Measurements from ENCODE around the gene NFE2L1. TPM values are rescaled to one million over a fixed set of nuclear protein-coding genes. Genes with fewer than 3 reads are reported as not detected.

The NFE2L1 gene
- polyA plus RNA-seq, 1 of the 3 experiments (the other 2 are of a cell fraction) = 159 TPM

- no peaks in the 10 kb centered on the region for H3K9me3 ChIP-seq
- DNase-seq = no peak
Measured at GRCh38 chr17:48021934-48022333, 26.2 kb upstream of the NFE2L1 start.

DNA sequence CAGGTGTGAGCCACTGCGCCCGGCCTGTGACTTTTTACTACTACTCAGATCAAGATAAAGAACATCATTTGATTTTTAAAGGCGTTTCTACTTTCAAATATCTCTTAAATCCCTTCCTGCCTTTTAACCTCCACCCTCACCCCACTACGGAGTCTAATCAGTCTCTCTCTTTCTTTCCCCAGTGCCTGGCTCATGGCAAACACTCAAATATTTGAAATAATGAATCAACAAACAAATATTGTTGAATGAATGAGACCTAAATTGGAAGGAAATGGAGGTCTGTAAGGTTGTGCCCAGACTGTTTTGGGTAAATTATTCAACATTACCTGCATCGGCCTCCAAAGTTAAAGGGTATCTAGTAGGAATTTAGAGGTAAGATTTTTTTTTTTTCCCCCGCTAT, 25.3 kb upstream of the NFE2L1 start:
- H3K9ac ChIP-seq = no peak overlapping the region
- 65% methylated on average over 6 of the region's 6 CpGs for WGBS (ENCODE audit: low lambda C conversion rate)
- no peaks in the 10 kb centered on the region for H3K9me3 ChIP-seq
- peak; percentile 3 for DNase-seq
- H3K27ac ChIP-seq (ENCODE audit: low read depth in 2 of 2, low read length in 1 of 2) = peak overlapping the region in 1 of 2 experiments; percentile 88; a peak in 1 of 4 replicates
- peak overlapping the region; percentile 95; the same call in 1 of the 2 replicates for H2AFZ ChIP-seq (ENCODE audit: low read depth)
- H3K9me2 ChIP-seq = no peaks in the 10 kb centered on the region
- H3K4me2 ChIP-seq = peak overlapping the region; percentile 100
- H3K4me3 ChIP-seq (ENCODE audit: low read depth in 2 of 2, low read length in 1 of 2) = no peak overlapping the region
- no peaks in the 10 kb centered on the region for H3K27me3 ChIP-seq (ENCODE audit: insufficient read depth)
- H4K20me1 ChIP-seq (ENCODE audit: insufficient read depth) = no peaks in the 10 kb centered on the region
- TF ChIP-seq, protein P1, sequence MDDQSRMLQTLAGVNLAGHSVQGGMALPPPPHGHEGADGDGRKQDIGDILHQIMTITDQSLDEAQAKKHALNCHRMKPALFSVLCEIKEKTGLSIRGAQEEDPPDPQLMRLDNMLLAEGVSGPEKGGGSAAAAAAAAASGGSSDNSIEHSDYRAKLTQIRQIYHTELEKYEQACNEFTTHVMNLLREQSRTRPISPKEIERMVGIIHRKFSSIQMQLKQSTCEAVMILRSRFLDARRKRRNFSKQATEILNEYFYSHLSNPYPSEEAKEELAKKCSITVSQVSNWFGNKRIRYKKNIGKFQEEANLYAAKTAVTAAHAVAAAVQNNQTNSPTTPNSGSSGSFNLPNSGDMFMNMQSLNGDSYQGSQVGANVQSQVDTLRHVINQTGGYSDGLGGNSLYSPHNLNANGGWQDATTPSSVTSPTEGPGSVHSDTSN (IDR thresholded peaks at IDR 0.05) = no peak
- no peak for TF ChIP-seq FOXM1 (IDR thresholded peaks at IDR 0.05; ENCODE audit: low read depth)
- no peak for TF ChIP-seq EZH2phosphoT487 (IDR thresholded peaks at IDR 0.05; ENCODE audit: borderline replicate concordance, low read depth)
- peaks cover 25 to 36% of the 10 kb centered on the region in 2 experiments; a peak in 3 of 4 replicates for H3K4me1 ChIP-seq (ENCODE audit: control insufficient read depth in 1 of 2, insufficient read depth in 2 of 2, low read depth in 1 of 2, low read length in 1 of 2)
- ChIA-PET POLR2A (no interaction called here), CTCF (interaction anchor here (14.6 to 31.3 kb wide), 3 partner anchors 36 to 72 kb away, joined by 496 to 1752 read pairs (median 1200); partner anchors contain the start of genes CDK5RAP3, NFE2L1, PNPO and PRR15L)
- H3K36me3 ChIP-seq (replicated peaks in 1 of 2; ENCODE audit: control insufficient read depth in 1 of 2, insufficient read depth in 2 of 2, low read length in 1 of 2) = no peaks in the 10 kb centered on the region
- peaks cover 46% of the 10 kb centered on the region for H3F3A ChIP-seq (replicated peaks; ENCODE audit: insufficient read depth)
- H3K79me2 ChIP-seq (ENCODE audit: insufficient read depth) = no peaks in the 10 kb centered on the region

More at GRCh38 chr17:48021934-48022333, 26.2 kb upstream of the NFE2L1 start:
- Histone ChIP-seq H3K4me1 (ENCODE audit: control insufficient read depth in 1 of 2, insufficient read depth in 2 of 2, low read depth in 1 of 2, low read length in 1 of 2) (peaks cover 31 to 39% of the 10 kb centered on the region in 2 experiments; a peak in 3 of 4 replicates), H3K4me3 (ENCODE audit: low read depth in 2 of 2, low read length in 1 of 2) (no peak overlapping the region), H3K79me2 (ENCODE audit: insufficient read depth) (no peaks in the 10 kb centered on the region), H3K36me3 (replicated peaks in 1 of 2; ENCODE audit: control insufficient read depth in 1 of 2, insufficient read depth in 2 of 2, low read length in 1 of 2) (no peaks in the 10 kb centered on the region), H3K9me2 (no peaks in the 10 kb centered on the region), H3F3A (replicated peaks; ENCODE audit: insufficient read depth) (peaks cover 44% of the 10 kb centered on the region), H3K9ac (no peak overlapping the region), H2AFZ (ENCODE audit: low read depth) (no peak overlapping the region), H4K20me1 (ENCODE audit: insufficient read depth) (no peaks in the 10 kb centered on the region), H3K27me3 (ENCODE audit: insufficient read depth) (no peaks in the 10 kb centered on the region), H3K27ac (ENCODE audit: low read depth in 2 of 2, low read length in 1 of 2) (no peak overlapping the region; a peak in 1 of 4 replicates), H3K4me2 (no peak overlapping the region)
- TF ChIP-seq, protein P2, sequence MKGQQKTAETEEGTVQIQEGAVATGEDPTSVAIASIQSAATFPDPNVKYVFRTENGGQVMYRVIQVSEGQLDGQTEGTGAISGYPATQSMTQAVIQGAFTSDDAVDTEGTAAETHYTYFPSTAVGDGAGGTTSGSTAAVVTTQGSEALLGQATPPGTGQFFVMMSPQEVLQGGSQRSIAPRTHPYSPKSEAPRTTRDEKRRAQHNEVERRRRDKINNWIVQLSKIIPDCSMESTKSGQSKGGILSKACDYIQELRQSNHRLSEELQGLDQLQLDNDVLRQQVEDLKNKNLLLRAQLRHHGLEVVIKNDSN (IDR thresholded peaks at IDR 0.05; ENCODE audit: borderline replicate concordance, low read depth) = no peak
- TF ChIP-seq GATA2 (CRISPR knock-in tag; IDR thresholded peaks at IDR 0.05) (no peak), EP300 (IDR thresholded peaks at IDR 0.05; ENCODE audit: borderline replicate concordance in 1 of 2, low read depth in 1 of 2, low read length in 1 of 2) (no peak), YY1 (IDR thresholded peaks at IDR 0.05; ENCODE audit: low read depth) (no peak), SMC3 (IDR thresholded peaks at IDR 0.05; ENCODE audit: low read depth, low read length) (no peak), ELF1 (IDR thresholded peaks at IDR 0.05) (no peak), NFIC (IDR thresholded peaks at IDR 0.05; ENCODE audit: borderline replicate concordance) (no peak), POLR2AphosphoS5 (IDR thresholded peaks at IDR 0.05; ENCODE audit: low read depth, low read length) (no peak), JUND (IDR thresholded peaks at IDR 0.05) (no peak), RFX5 (IDR thresholded peaks at IDR 0.05; ENCODE audit: low read length) (no peak), SIN3A (IDR thresholded peaks at IDR 0.05; ENCODE audit: borderline replicate concordance, low read depth, low read length) (no peak), FOXM1 (IDR thresholded peaks at IDR 0.05; ENCODE audit: low read depth) (no peak)
- TF ChIP-seq, protein P3, sequence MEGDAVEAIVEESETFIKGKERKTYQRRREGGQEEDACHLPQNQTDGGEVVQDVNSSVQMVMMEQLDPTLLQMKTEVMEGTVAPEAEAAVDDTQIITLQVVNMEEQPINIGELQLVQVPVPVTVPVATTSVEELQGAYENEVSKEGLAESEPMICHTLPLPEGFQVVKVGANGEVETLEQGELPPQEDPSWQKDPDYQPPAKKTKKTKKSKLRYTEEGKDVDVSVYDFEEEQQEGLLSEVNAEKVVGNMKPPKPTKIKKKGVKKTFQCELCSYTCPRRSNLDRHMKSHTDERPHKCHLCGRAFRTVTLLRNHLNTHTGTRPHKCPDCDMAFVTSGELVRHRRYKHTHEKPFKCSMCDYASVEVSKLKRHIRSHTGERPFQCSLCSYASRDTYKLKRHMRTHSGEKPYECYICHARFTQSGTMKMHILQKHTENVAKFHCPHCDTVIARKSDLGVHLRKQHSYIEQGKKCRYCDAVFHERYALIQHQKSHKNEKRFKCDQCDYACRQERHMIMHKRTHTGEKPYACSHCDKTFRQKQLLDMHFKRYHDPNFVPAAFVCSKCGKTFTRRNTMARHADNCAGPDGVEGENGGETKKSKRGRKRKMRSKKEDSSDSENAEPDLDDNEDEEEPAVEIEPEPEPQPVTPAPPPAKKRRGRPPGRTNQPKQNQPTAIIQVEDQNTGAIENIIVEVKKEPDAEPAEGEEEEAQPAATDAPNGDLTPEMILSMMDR (IDR thresholded peaks at IDR 0.05) = no peak
- TF ChIP-seq, protein P4, sequence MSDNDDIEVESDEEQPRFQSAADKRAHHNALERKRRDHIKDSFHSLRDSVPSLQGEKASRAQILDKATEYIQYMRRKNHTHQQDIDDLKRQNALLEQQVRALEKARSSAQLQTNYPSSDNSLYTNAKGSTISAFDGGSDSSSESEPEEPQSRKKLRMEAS (IDR thresholded peaks at IDR 0.05; ENCODE audit: low read depth) = no peak
- TF ChIP-seq, protein P5, sequence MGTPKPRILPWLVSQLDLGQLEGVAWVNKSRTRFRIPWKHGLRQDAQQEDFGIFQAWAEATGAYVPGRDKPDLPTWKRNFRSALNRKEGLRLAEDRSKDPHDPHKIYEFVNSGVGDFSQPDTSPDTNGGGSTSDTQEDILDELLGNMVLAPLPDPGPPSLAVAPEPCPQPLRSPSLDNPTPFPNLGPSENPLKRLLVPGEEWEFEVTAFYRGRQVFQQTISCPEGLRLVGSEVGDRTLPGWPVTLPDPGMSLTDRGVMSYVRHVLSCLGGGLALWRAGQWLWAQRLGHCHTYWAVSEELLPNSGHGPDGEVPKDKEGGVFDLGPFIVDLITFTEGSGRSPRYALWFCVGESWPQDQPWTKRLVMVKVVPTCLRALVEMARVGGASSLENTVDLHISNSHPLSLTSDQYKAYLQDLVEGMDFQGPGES (IDR thresholded peaks at IDR 0.05; ENCODE audit: low read depth, low read length) = no peak
- WGBS (ENCODE audit: low lambda C conversion rate) = 81% methylated on average over 5 of the region's 5 CpGs
- ChIA-PET CTCF (interaction anchor here (1.1 to 31.3 kb wide), 4 partner anchors 35 to 109 kb away, joined by 7 to 1752 read pairs (median 848); partner anchors contain the start of genes CDK5RAP3, NFE2L1, PNPO and PRR15L), POLR2A (no interaction called here)

Measured in SK-N-SH (cell line).